ENCODE measurements around the gene PXT1. TPM values are rescaled to one million over a fixed set of nuclear protein-coding genes. Genes with fewer than 3 reads are reported as not detected.

Gene PXT1
- polyA plus RNA-seq, 1 donor from 2014 or later, result 0.24 TPM

DNA sequence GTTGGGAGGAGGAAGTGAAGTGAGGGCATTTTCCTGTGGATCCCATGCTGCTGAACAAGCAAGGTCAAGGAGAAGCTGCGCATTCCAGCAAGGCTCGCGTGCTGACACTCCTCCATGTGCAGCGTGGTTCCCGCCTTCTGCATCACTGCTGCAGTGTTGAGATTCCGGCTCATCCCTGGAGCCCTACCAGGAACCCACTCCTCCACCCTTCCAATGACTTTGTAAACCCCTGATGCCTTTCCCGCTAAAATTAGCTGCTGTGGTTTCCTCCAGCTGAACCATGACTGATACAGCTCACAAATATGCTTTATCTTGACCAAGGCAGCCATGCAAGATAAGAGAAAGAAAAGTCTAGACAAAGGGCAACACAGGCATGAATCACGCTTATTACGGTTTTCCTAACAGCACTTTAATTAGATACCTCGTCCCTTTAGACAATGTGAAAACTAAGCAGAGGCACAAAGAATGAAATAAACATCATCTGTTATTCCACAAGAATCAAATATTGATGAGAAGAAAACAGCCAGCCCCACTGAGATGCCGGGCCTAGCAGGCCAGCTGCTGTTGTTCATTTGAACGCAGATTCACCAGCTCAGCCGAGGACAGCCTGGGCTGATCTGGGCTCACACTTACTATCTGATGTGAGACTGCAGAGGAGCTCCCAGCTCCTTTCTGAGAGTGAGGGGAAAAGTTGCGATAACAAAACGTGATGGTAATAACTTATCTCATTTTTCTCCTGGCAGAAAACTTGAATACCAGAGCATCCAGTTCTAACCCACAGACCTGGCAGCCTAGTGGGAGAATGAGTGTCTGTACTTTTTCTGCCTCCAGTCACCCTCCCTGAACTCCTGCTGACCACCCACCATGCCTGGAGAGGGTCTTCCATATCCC is 91.7 kb downstream of the PXT1 start:
- Histone ChIP-seq H3K27me3 (ENCODE audit: insufficient read depth, low read depth, low read length) (no peaks in the 10 kb centered on the region), H3K36me3 (ENCODE audit: insufficient read depth, low read length) (no peaks in the 10 kb centered on the region), H3K9me2 (ENCODE audit: insufficient read depth, low read length) (no peaks in the 10 kb centered on the region), H4K20me1 (ENCODE audit: insufficient read depth) (no peaks in the 10 kb centered on the region), H3K27ac (ENCODE audit: low read length) (no peak overlapping the region), H3K9me3 (ENCODE audit: low read length) (no peaks in the 10 kb centered on the region), H3K79me2 (replicated peaks; ENCODE audit: insufficient read depth, low read length) (no peaks in the 10 kb centered on the region), H3K4me2 (ENCODE audit: low read length) (no peak overlapping the region), H3K9ac (ENCODE audit: low read length) (no peak overlapping the region), H2AFZ (ENCODE audit: low read depth, low read length) (no peak overlapping the region), H3F3A (ENCODE audit: insufficient read depth, low read length, poor library complexity, severe bottlenecking) (no peaks in the 10 kb centered on the region), H3K4me3 (ENCODE audit: low read length) (no peak overlapping the region)
- TF ChIP-seq RAD21 (conservative IDR thresholded peaks at IDR 0.05), result no peak
- TF ChIP-seq, protein P1, sequence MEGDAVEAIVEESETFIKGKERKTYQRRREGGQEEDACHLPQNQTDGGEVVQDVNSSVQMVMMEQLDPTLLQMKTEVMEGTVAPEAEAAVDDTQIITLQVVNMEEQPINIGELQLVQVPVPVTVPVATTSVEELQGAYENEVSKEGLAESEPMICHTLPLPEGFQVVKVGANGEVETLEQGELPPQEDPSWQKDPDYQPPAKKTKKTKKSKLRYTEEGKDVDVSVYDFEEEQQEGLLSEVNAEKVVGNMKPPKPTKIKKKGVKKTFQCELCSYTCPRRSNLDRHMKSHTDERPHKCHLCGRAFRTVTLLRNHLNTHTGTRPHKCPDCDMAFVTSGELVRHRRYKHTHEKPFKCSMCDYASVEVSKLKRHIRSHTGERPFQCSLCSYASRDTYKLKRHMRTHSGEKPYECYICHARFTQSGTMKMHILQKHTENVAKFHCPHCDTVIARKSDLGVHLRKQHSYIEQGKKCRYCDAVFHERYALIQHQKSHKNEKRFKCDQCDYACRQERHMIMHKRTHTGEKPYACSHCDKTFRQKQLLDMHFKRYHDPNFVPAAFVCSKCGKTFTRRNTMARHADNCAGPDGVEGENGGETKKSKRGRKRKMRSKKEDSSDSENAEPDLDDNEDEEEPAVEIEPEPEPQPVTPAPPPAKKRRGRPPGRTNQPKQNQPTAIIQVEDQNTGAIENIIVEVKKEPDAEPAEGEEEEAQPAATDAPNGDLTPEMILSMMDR (IDR thresholded peaks at IDR 0.05; ENCODE audit: poor library complexity, severe bottlenecking), result no peak
- TF ChIP-seq EP300 (conservative IDR thresholded peaks at IDR 0.05; ENCODE audit: poor library complexity, severe bottlenecking), result no peak
- no peak for TF ChIP-seq SMC3 (conservative IDR thresholded peaks at IDR 0.05; ENCODE audit: poor library complexity)
- TF ChIP-seq, protein P2, sequence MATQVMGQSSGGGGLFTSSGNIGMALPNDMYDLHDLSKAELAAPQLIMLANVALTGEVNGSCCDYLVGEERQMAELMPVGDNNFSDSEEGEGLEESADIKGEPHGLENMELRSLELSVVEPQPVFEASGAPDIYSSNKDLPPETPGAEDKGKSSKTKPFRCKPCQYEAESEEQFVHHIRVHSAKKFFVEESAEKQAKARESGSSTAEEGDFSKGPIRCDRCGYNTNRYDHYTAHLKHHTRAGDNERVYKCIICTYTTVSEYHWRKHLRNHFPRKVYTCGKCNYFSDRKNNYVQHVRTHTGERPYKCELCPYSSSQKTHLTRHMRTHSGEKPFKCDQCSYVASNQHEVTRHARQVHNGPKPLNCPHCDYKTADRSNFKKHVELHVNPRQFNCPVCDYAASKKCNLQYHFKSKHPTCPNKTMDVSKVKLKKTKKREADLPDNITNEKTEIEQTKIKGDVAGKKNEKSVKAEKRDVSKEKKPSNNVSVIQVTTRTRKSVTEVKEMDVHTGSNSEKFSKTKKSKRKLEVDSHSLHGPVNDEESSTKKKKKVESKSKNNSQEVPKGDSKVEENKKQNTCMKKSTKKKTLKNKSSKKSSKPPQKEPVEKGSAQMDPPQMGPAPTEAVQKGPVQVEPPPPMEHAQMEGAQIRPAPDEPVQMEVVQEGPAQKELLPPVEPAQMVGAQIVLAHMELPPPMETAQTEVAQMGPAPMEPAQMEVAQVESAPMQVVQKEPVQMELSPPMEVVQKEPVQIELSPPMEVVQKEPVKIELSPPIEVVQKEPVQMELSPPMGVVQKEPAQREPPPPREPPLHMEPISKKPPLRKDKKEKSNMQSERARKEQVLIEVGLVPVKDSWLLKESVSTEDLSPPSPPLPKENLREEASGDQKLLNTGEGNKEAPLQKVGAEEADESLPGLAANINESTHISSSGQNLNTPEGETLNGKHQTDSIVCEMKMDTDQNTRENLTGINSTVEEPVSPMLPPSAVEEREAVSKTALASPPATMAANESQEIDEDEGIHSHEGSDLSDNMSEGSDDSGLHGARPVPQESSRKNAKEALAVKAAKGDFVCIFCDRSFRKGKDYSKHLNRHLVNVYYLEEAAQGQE (IDR thresholded peaks at IDR 0.05; ENCODE audit: borderline replicate concordance), result no peak
- TF ChIP-seq MXI1 (conservative IDR thresholded peaks at IDR 0.05; ENCODE audit: poor library complexity, severe bottlenecking), result no peak
- TF ChIP-seq EZH2 (IDR thresholded peaks at IDR 0.05; ENCODE audit: borderline replicate concordance, insufficient read depth, low read length, poor library complexity, severe bottlenecking), result no peak
- no peak for TF ChIP-seq TAF1 (IDR thresholded peaks at IDR 0.05; ENCODE audit: low read depth)
- TF ChIP-seq POLR2AphosphoS5 (IDR thresholded peaks at IDR 0.05), result no peak

DNA sequence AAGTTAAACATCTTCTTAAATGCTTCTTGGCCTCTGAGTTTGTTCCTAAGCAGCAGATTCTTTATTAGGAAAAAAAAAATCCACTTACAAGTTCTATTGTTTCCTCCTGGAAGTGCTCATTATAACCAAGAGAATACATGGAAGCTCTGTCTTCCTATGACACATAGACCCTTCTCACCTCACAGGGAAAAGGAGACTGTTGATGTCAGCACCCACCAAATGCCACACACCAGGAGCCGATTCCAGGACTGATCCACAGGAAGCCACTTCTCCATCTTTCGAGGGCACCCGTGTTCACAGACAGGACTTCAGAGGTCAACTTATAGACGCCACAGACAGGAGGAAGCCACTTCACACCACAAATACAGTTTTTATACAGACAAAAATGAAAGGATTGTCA is 92.6 kb downstream of the PXT1 start:
- Histone ChIP-seq H3K27me3 (ENCODE audit: insufficient read depth, low read depth, low read length) (no peaks in the 10 kb centered on the region), H3F3A (ENCODE audit: insufficient read depth, low read length, poor library complexity, severe bottlenecking) (no peaks in the 10 kb centered on the region), H3K4me3 (ENCODE audit: low read length) (no peak overlapping the region), H4K20me1 (ENCODE audit: insufficient read depth) (no peaks in the 10 kb centered on the region), H3K9me3 (ENCODE audit: low read length) (no peaks in the 10 kb centered on the region), H3K36me3 (ENCODE audit: insufficient read depth, low read length) (no peaks in the 10 kb centered on the region), H3K27ac (ENCODE audit: low read length) (no peak overlapping the region), H3K79me2 (replicated peaks; ENCODE audit: insufficient read depth, low read length) (no peaks in the 10 kb centered on the region), H2AFZ (ENCODE audit: low read depth, low read length) (no peak overlapping the region), H3K9ac (ENCODE audit: low read length) (no peak overlapping the region), H3K9me2 (ENCODE audit: insufficient read depth, low read length) (no peaks in the 10 kb centered on the region), H3K4me2 (ENCODE audit: low read length) (no peak overlapping the region)
- TF ChIP-seq, protein P2 (IDR thresholded peaks at IDR 0.05; ENCODE audit: borderline replicate concordance), result no peak
- TF ChIP-seq SMC3 (conservative IDR thresholded peaks at IDR 0.05; ENCODE audit: poor library complexity) (no peak), EZH2 (IDR thresholded peaks at IDR 0.05; ENCODE audit: borderline replicate concordance, insufficient read depth, low read length, poor library complexity, severe bottlenecking) (no peak), POLR2AphosphoS5 (IDR thresholded peaks at IDR 0.05) (no peak), TAF1 (IDR thresholded peaks at IDR 0.05; ENCODE audit: low read depth) (no peak), EP300 (conservative IDR thresholded peaks at IDR 0.05; ENCODE audit: poor library complexity, severe bottlenecking) (no peak), RAD21 (conservative IDR thresholded peaks at IDR 0.05) (no peak), MXI1 (conservative IDR thresholded peaks at IDR 0.05; ENCODE audit: poor library complexity, severe bottlenecking) (no peak)
- TF ChIP-seq, protein P1 (IDR thresholded peaks at IDR 0.05; ENCODE audit: poor library complexity, severe bottlenecking), result no peak
